ENCODE data around the gene COX17.

Gene COX17

GRCh38 chr3:119641416-119641815, 35.8 kb downstream of the COX17 start:
- Histone ChIP-seq H3K79me2 (ENCODE audit: insufficient read depth, low read length) (no peaks in the 10 kb centered on the region), H4K20me1 (ENCODE audit: low read depth, low read length) (no peaks in the 10 kb centered on the region), H3K9me3 (ENCODE audit: insufficient read depth, low read length) (no peaks in the 10 kb centered on the region), H3K36me3 (ENCODE audit: low read length) (no peaks in the 10 kb centered on the region), H3K9me2 (replicated peaks; ENCODE audit: insufficient read depth, low read length) (no peaks in the 10 kb centered on the region), H2AFZ (ENCODE audit: low read depth, low read length, severe bottlenecking) (no peak overlapping the region), H3F3A (ENCODE audit: insufficient read depth) (no peaks in the 10 kb centered on the region), H3K9ac (ENCODE audit: low read length) (no peak overlapping the region), H3K27ac (ENCODE audit: low read depth, low read length) (no peak overlapping the region), H3K27me3 (ENCODE audit: low read length) (no peaks in the 10 kb centered on the region), H3K4me3 (ENCODE audit: insufficient read depth, low read length, poor library complexity, severe bottlenecking) (no peak overlapping the region), H3K4me2 (ENCODE audit: low read depth, low read length, poor library complexity, severe bottlenecking) (no peak overlapping the region)
- no peak for TF ChIP-seq CTCF (IDR thresholded peaks at IDR 0.05; ENCODE audit: insufficient read depth, low read length, poor library complexity, severe bottlenecking)
- TF ChIP-seq EZH2phosphoT487 (conservative IDR thresholded peaks at IDR 0.05; ENCODE audit: low read length): no peak

- Histone ChIP-seq H3F3A (ENCODE audit: insufficient read depth) (no peaks in the 10 kb centered on the region), H3K27ac (ENCODE audit: low read depth, low read length) (no peak overlapping the region), H2AFZ (ENCODE audit: low read depth, low read length, severe bottlenecking) (no peak overlapping the region), H3K9me3 (ENCODE audit: insufficient read depth, low read length) (no peaks in the 10 kb centered on the region), H3K79me2 (ENCODE audit: insufficient read depth, low read length) (no peaks in the 10 kb centered on the region), H3K9me2 (replicated peaks; ENCODE audit: insufficient read depth, low read length) (no peaks in the 10 kb centered on the region), H3K9ac (ENCODE audit: low read length) (no peak overlapping the region), H4K20me1 (ENCODE audit: low read depth, low read length) (no peaks in the 10 kb centered on the region), H3K27me3 (ENCODE audit: low read length) (no peaks in the 10 kb centered on the region), H3K4me2 (ENCODE audit: low read depth, low read length, poor library complexity, severe bottlenecking) (no peak overlapping the region), H3K36me3 (ENCODE audit: low read length) (no peaks in the 10 kb centered on the region), H3K4me3 (ENCODE audit: insufficient read depth, low read length, poor library complexity, severe bottlenecking) (no peak overlapping the region)
- no peak for TF ChIP-seq CTCF (IDR thresholded peaks at IDR 0.05; ENCODE audit: insufficient read depth, low read length, poor library complexity, severe bottlenecking)
- TF ChIP-seq EZH2phosphoT487 (conservative IDR thresholded peaks at IDR 0.05; ENCODE audit: low read length): no peak
Measured at GRCh38 chr3:119639494-119640350, 37.5 kb downstream of the COX17 start.

- H3K9me2 ChIP-seq (replicated peaks; ENCODE audit: insufficient read depth, low read length): no peaks in the 10 kb centered on the region
- no peaks in the 10 kb centered on the region for H3K36me3 ChIP-seq (ENCODE audit: low read length)
- no peak overlapping the region for H3K4me3 ChIP-seq (ENCODE audit: insufficient read depth, low read length, poor library complexity, severe bottlenecking)
- no peaks in the 10 kb centered on the region for H4K20me1 ChIP-seq (ENCODE audit: low read depth, low read length)
- no peak overlapping the region for H3K27ac ChIP-seq (ENCODE audit: low read depth, low read length)
- no peaks in the 10 kb centered on the region for H3K27me3 ChIP-seq (ENCODE audit: low read length)
- no peak for TF ChIP-seq CTCF (IDR thresholded peaks at IDR 0.05; ENCODE audit: insufficient read depth, low read length, poor library complexity, severe bottlenecking)
- H3K79me2 ChIP-seq (ENCODE audit: insufficient read depth, low read length): no peaks in the 10 kb centered on the region
- no peak overlapping the region for H3K9ac ChIP-seq (ENCODE audit: low read length)
- H3K4me2 ChIP-seq (ENCODE audit: low read depth, low read length, poor library complexity, severe bottlenecking): no peak overlapping the region
- no peaks in the 10 kb centered on the region for H3F3A ChIP-seq (ENCODE audit: insufficient read depth)
- no peaks in the 10 kb centered on the region for H3K9me3 ChIP-seq (ENCODE audit: insufficient read depth, low read length)
- H2AFZ ChIP-seq (ENCODE audit: low read depth, low read length, severe bottlenecking): no peak overlapping the region
Measured at GRCh38 chr3:119637679-119638477, 39.3 kb downstream of the COX17 start.
